Measurements from ENCODE around the gene ZNF778. TPM values are rescaled to one million over a fixed set of nuclear protein-coding genes. Genes with fewer than 3 reads are reported as not detected.
A peak's percentile ranks its signal among the peaks of the same experiment; 100 is the strongest.

ZNF778 gene
- polyA plus RNA-seq, 2 donors: 1.4 to 2.9 TPM

GRCh38 chr16:89194340-89195311, 22.9 kb upstream of the ZNF778 start:
- peaks cover 0 to 5% of the 10 kb centered on the region in 2 donors for H3K27me3 ChIP-seq (ENCODE audit: control insufficient read depth in 1 of 2, insufficient read depth in 2 of 2, low read length in 2 of 2)
- H3K27ac ChIP-seq (ENCODE audit: low read depth in 2 of 2, low read length in 1 of 2): no peak overlapping the region
- 82 to 84% methylated on average over 45 of the region's 45 CpGs for WGBS, 2 donors
- H3K4me1 ChIP-seq (ENCODE audit: control insufficient read depth in 2 of 2, insufficient read depth in 2 of 2, low read length in 1 of 2): peaks cover 3 to 4% of the 10 kb centered on the region in 2 donors
- no peaks in the 10 kb centered on the region for H3K36me3 ChIP-seq (ENCODE audit: control insufficient read depth in 2 of 2, insufficient read depth in 2 of 2, low read length in 1 of 2)
- no peaks in the 10 kb centered on the region for H3K9me3 ChIP-seq (ENCODE audit: control insufficient read depth in 2 of 2, insufficient read depth in 1 of 2, low read depth in 1 of 2, low read length in 1 of 2)
- H3K4me3 ChIP-seq (ENCODE audit: low read depth in 1 of 2, low read length in 2 of 2): no peak overlapping the region

DNA sequence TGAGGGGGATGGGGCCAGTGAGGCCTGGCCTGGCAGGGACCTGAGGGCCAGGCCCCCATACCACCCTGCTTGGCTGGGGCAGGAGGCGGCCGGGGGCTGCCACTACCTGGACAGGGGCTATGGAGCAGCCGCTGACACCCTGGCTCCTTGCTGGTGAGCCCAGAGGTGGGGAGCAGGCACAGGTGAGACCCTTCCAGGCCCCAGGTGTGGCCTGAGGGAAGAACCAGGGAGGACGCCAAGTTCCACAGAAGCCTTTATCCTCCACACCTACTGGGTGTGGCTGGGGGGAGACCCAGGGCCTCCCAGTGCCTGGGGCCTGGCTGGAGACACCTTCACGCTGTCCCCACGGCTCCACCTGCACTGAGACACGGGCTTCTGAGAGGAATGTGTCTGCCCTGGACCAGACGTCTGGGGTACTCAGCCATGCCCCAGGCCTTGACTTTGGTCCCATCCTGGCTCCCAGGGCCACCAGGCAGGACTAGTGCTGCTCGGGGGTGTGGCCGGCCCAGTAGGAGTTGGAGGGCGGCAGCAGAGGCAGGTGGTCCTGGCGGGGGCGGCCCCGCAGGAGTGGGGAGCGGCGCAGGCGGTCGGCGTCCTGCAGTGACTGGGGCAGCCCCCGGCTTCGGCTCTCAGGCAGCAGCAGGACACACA, 21.9 kb upstream of the ZNF778 start:
- H3K27me3 ChIP-seq (ENCODE audit: control insufficient read depth in 1 of 2, insufficient read depth in 2 of 2, low read length in 2 of 2): peaks cover 0 to 16% of the 10 kb centered on the region in 2 donors
- H3K36me3 ChIP-seq (ENCODE audit: control insufficient read depth in 2 of 2, insufficient read depth in 2 of 2, low read length in 1 of 2): no peaks in the 10 kb centered on the region
- H3K9me3 ChIP-seq (ENCODE audit: control insufficient read depth in 2 of 2, insufficient read depth in 1 of 2, low read depth in 1 of 2, low read length in 1 of 2): no peaks in the 10 kb centered on the region
- no peak overlapping the region for H3K27ac ChIP-seq (ENCODE audit: low read depth in 2 of 2, low read length in 1 of 2)
- WGBS, 2 donors: 79 to 88% methylated on average over 20 to 21 of the region's 21 CpGs
- H3K4me1 ChIP-seq (ENCODE audit: control insufficient read depth in 2 of 2, insufficient read depth in 2 of 2, low read length in 1 of 2): peaks cover 3 to 4% of the 10 kb centered on the region in 2 donors
- no peak overlapping the region for H3K4me3 ChIP-seq (ENCODE audit: low read depth in 1 of 2, low read length in 2 of 2)

GRCh38 chr16:89197033-89197632, 20.4 kb upstream of the ZNF778 start:
- Histone ChIP-seq H3K4me3 (ENCODE audit: low read depth in 1 of 2, low read length in 2 of 2) (no peak overlapping the region), H3K9me3 (ENCODE audit: control insufficient read depth in 2 of 2, insufficient read depth in 1 of 2, low read depth in 1 of 2, low read length in 1 of 2) (no peaks in the 10 kb centered on the region), H3K27me3 (ENCODE audit: control insufficient read depth in 1 of 2, insufficient read depth in 2 of 2, low read length in 2 of 2) (peaks cover 0 to 15% of the 10 kb centered on the region in 2 donors), H3K4me1 (ENCODE audit: control insufficient read depth in 2 of 2, insufficient read depth in 2 of 2, low read length in 1 of 2) (peaks cover 2 to 6% of the 10 kb centered on the region in 2 donors), H3K36me3 (ENCODE audit: control insufficient read depth in 2 of 2, insufficient read depth in 2 of 2, low read length in 1 of 2) (no peaks in the 10 kb centered on the region), H3K27ac (ENCODE audit: low read depth in 2 of 2, low read length in 1 of 2) (no peak overlapping the region)
- WGBS, 2 donors: 86 to 87% methylated on average over 13 of the region's 13 CpGs

DNA sequence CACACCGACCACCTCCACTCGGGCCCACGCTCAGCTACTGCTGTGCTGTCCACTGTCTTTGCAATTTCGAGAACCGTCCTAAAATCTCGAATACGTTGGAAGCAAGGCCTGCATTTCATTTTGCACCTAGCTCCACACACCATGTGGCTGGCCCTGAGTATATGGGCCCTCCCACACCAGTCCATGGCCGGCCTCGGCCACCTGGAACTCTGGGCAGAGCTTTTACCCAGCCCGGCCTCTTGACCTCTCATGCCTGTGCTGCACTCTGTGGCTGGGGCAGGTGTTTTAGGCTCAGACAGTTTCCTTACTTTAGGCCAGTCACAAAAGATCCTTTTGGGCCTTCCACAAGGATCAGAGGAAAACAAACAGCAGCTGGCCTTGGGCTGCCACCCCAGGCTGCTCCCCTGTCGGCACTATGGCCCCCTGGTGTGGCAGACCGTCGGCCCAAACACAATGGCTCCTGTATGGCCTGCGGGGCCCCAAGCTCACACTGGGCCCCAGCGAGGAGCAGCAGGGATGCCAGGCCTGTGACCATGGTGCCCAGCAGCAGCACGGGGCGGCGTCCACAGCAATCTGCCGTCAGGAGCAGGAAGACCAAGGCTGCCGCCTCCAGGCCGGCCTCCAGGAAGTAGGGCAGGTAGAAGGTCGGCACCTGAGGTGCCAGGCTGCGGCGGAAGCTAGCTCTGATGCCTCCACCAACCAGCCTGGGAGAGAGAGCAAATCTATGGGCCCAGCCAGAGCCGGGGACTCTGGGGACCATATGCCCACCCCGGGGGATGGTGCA, 19.7 kb upstream of the ZNF778 start:
- H3K9me3 ChIP-seq (ENCODE audit: control insufficient read depth in 2 of 2, insufficient read depth in 1 of 2, low read depth in 1 of 2, low read length in 1 of 2): peaks cover 0 to 6% of the 10 kb centered on the region in 2 donors
- H3K36me3 ChIP-seq (ENCODE audit: control insufficient read depth in 2 of 2, insufficient read depth in 2 of 2, low read length in 1 of 2): no peaks in the 10 kb centered on the region
- peaks cover 0 to 3% of the 10 kb centered on the region in 2 donors for H3K4me1 ChIP-seq (ENCODE audit: control insufficient read depth in 2 of 2, insufficient read depth in 2 of 2, low read length in 1 of 2)
- no peak overlapping the region for H3K27ac ChIP-seq (ENCODE audit: low read depth in 2 of 2, low read length in 1 of 2)
- WGBS, 2 donors: 83% methylated on average over 26 of the region's 26 CpGs
- H3K4me3 ChIP-seq (ENCODE audit: low read depth in 1 of 2, low read length in 2 of 2): no peak overlapping the region
- H3K27me3 ChIP-seq (ENCODE audit: control insufficient read depth in 1 of 2, insufficient read depth in 2 of 2, low read length in 2 of 2): peaks cover 0 to 15% of the 10 kb centered on the region in 2 donors

DNA sequence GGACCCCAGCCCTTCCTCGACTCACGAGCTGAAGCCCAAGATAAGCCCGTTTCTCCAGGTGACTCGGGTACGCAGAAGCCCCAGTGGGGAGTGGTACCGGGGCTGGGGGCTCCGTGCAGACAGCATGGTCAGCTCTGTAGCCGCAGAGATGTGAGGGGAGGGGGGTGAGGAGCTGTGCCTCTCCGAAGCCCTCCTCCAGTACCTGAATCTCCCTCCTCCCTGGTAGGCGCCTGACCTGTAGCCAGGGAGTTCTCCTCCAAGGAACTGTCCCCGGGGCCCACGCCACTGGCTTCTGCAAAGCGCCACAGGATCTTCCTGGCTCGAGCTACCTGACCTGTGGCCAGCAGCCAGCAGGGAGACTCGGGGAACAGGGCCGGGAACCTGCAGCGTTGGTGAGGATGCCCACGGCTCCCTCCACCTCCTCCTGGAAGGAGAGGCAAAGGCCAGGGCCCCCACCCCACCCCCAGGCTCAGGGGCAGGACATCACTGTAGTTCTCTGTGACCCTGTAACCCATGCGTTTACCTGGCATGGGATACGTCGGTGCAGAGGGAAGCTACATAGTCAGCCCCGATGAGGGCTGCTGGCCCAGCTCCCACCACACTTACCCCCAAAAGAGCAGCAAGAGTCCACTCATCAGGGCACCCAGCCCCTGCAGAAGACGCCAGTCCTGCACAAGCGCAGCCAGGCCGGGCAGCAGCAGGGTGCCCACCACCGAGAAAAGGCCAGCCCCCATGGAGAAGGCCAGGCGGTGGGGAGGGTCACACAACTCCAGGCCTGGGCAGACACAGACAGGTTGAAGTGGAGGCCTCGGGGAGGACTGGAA, 18.9 kb upstream of the ZNF778 start:
- no peak overlapping the region for H3K4me3 ChIP-seq (ENCODE audit: low read depth in 1 of 2, low read length in 2 of 2)
- peaks cover 0 to 3% of the 10 kb centered on the region in 2 donors for H3K4me1 ChIP-seq (ENCODE audit: control insufficient read depth in 2 of 2, insufficient read depth in 2 of 2, low read length in 1 of 2)
- peaks cover 0 to 6% of the 10 kb centered on the region in 2 donors for H3K9me3 ChIP-seq (ENCODE audit: control insufficient read depth in 2 of 2, insufficient read depth in 1 of 2, low read depth in 1 of 2, low read length in 1 of 2)
- no peak overlapping the region for H3K27ac ChIP-seq (ENCODE audit: low read depth in 2 of 2, low read length in 1 of 2)
- 72 to 81% methylated on average over 28 of the region's 28 CpGs for WGBS, 2 donors
- no peaks in the 10 kb centered on the region for H3K36me3 ChIP-seq (ENCODE audit: control insufficient read depth in 2 of 2, insufficient read depth in 2 of 2, low read length in 1 of 2)
- peaks cover 0 to 15% of the 10 kb centered on the region in 2 donors for H3K27me3 ChIP-seq (ENCODE audit: control insufficient read depth in 1 of 2, insufficient read depth in 2 of 2, low read length in 2 of 2)

DNA sequence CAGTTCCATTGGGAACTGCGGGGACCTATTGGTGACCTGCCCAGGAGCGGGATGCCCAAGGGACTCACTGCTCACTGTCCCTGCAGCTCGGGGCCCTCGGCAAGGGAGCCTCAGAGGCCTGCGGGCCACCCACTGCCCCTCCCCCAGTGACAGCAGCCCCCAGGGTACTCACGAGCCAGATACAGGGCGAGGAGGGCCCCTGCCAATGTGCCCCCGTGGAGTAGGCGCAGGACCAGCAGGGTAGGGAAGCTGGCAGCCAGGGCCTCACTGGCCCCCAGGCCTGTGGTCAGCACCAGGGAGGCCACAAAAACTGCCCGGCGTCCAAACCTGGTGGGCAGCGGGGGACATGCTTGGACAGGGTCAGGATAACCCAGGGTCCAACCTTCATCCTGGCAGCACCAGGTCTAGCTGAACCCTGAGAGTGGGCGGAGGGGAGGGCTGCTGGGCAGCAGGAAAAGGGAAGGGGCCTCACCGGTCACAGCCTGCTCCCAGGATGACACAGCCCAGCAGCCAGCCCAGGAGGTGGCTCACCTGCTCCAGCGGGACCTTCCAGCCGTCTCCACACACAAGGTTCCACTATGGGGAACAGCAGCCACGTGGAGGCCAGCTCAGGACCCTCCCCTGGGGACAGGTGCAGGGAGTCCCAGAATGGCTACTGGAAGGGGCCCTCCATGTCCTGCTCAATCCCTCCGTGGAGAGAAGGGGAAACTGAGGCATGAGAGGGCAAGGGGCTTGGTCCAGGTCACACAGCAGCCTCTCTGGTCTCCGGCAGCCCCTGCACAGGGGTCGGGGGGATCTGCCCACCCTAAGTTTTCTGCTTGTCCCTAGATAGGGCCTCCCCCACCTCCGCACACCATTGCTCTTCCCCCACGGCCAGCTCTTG, 18.0 kb upstream of the ZNF778 start:
- Histone ChIP-seq H3K4me1 (ENCODE audit: control insufficient read depth in 2 of 2, insufficient read depth in 2 of 2, low read length in 1 of 2) (peaks cover 0 to 3% of the 10 kb centered on the region in 2 donors), H3K27me3 (ENCODE audit: control insufficient read depth in 1 of 2, insufficient read depth in 2 of 2, low read length in 2 of 2) (peaks cover 0 to 15% of the 10 kb centered on the region in 2 donors), H3K27ac (ENCODE audit: low read depth in 2 of 2, low read length in 1 of 2) (no peak overlapping the region), H3K4me3 (ENCODE audit: low read depth in 1 of 2, low read length in 2 of 2) (no peak overlapping the region), H3K9me3 (ENCODE audit: control insufficient read depth in 2 of 2, insufficient read depth in 1 of 2, low read depth in 1 of 2, low read length in 1 of 2) (peaks cover 0 to 6% of the 10 kb centered on the region in 2 donors), H3K36me3 (ENCODE audit: control insufficient read depth in 2 of 2, insufficient read depth in 2 of 2, low read length in 1 of 2) (no peaks in the 10 kb centered on the region)
- 75 to 78% methylated on average over 20 to 22 of the region's 22 CpGs for WGBS, 2 donors

GRCh38 chr16:89200124-89200849, 17.2 kb upstream of the ZNF778 start, which contains the start of gene SLC22A31:
TSS of gene SLC22A31 (minus strand) at chr16:89200537. CDS start at chr16:89200501, 36 bp downstream.
- H3K36me3 ChIP-seq (ENCODE audit: control insufficient read depth in 2 of 2, insufficient read depth in 2 of 2, low read length in 1 of 2): no peaks in the 10 kb centered on the region
- no peak within 1 kb of the TSS for H3K27ac ChIP-seq (ENCODE audit: low read depth in 2 of 2, low read length in 1 of 2)
- peak within 1 kb of the TSS; percentile 29 to 47 for H3K4me3 ChIP-seq (ENCODE audit: low read depth in 1 of 2, low read length in 2 of 2)
- 17 to 20% methylated on average over 27 to 28 of the region's 28 CpGs for WGBS, 2 donors
- H3K9me3 ChIP-seq (ENCODE audit: control insufficient read depth in 2 of 2, insufficient read depth in 1 of 2, low read depth in 1 of 2, low read length in 1 of 2): peaks cover 0 to 6% of the 10 kb centered on the region in 2 donors
- H3K27me3 ChIP-seq (ENCODE audit: control insufficient read depth in 1 of 2, insufficient read depth in 2 of 2, low read length in 2 of 2): peaks cover 0 to 15% of the 10 kb centered on the region in 2 donors
- peaks cover 0 to 3% of the 10 kb centered on the region in 2 donors for H3K4me1 ChIP-seq (ENCODE audit: control insufficient read depth in 2 of 2, insufficient read depth in 2 of 2, low read length in 1 of 2)
